ENCODE data around the gene LIMK1.

LIMK1 gene

DNA sequence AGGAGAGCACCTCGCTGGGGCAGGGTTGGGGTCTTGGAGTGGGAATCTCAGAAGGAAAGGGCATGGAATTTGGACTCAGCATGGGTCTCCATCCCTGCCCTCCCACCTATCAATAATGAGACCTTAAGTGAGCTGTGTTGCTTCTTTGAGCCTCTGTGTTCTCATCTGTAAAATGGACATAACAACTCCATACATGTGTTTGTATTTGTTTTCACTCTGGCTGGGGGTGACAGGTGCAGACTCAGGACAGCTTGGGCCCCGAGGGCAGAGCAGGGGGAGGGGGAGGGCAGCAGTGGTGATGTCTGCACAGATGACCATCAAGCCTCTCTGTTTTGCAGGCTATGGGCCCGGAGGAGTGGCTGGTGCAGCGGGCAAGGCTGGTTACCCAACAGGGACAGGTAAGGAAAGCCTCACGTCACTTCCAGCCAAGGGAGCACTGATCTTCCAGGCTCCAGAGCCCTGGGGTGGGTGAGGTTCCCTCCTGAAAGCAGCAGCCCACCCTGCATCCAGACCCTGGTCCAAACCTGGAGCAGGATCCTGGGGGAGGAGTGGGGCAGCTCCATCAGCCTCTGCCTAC, 35.7 kb upstream of the LIMK1 start:
- no peak for TF ChIP-seq POLR2A (IDR thresholded peaks at IDR 0.05; ENCODE audit: low read depth, low read length)
- no peak for TF ChIP-seq TAF1 (IDR thresholded peaks at IDR 0.05; ENCODE audit: borderline replicate concordance, low read depth, low read length)
- TF ChIP-seq POLR2AphosphoS5 (IDR thresholded peaks at IDR 0.05; ENCODE audit: low read depth, low read length): no peak
- DNase-seq (ENCODE audit: insufficient read length): no peak
- FAIRE-seq: no peak

DNA sequence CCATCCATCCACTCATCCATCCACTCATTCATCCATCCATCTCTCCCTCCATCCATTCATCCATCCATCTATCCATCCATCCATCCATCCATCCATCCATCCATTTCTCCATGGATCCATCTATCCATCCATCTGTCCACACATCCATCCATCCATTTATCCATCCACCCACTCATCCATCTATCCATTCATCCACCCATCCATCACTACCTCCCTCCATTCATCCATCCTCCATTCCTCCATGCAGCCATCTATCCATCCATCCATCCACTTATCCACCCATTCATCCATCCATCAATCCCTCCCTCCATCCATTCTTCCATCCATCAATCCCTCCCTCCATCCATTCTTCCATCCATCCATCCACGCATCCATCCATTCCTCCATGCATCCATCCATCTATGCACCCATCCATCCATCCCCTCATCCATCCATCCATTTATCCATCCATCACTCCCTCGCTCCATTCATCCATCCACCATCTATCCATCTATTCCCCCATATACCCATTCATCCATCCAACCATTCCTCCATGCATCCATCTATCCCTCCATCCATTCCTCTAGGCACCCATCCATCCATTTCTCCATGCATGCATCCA, 34.5 kb upstream of the LIMK1 start:
- no peak for TF ChIP-seq POLR2AphosphoS5 (IDR thresholded peaks at IDR 0.05; ENCODE audit: low read depth, low read length)
- TF ChIP-seq TAF1 (IDR thresholded peaks at IDR 0.05; ENCODE audit: borderline replicate concordance, low read depth, low read length): no peak
- TF ChIP-seq POLR2A (IDR thresholded peaks at IDR 0.05; ENCODE audit: low read depth, low read length): no peak
- no peak for FAIRE-seq
- no peak for DNase-seq (ENCODE audit: insufficient read length)

DNA sequence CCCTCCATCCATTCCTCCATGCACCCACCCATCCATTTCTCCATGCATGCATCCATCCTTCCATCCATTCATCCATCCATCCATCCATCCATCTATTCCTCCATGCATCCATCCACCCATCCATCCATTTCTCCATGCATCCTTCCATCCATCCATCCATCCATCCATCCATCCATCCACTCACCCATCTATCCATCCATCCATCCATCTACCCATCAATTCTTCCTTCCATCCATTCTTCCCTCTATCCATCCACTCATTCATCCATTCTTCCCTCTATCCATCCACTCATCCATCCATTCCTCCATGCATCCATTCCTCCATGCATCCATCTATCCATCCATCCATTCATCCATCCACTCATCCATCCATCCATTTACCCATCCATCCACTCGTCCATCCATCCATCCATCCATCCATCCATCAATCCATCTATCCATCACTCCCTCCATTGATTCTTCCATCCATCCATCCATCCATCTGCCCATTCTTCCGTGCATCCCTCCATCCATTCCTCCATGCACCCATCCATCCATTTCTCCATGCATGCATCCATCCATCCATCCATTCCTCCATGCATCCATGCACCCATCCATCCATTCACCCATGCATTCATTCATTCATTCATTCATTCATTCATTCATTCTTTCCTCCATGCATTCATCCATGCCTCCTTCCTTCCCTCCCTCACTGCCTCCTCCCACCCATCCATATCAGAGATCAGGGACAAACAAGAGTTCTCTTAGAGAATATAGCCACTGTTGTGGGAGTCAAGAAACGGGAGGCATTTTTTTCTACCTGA, 33.4 kb upstream of the LIMK1 start:
- FAIRE-seq: no peak
- DNase-seq (ENCODE audit: insufficient read length): no peak
- TF ChIP-seq POLR2A (IDR thresholded peaks at IDR 0.05; ENCODE audit: low read depth, low read length) (no peak), POLR2AphosphoS5 (IDR thresholded peaks at IDR 0.05; ENCODE audit: low read depth, low read length) (no peak), TAF1 (IDR thresholded peaks at IDR 0.05; ENCODE audit: borderline replicate concordance, low read depth, low read length) (no peak)

DNA sequence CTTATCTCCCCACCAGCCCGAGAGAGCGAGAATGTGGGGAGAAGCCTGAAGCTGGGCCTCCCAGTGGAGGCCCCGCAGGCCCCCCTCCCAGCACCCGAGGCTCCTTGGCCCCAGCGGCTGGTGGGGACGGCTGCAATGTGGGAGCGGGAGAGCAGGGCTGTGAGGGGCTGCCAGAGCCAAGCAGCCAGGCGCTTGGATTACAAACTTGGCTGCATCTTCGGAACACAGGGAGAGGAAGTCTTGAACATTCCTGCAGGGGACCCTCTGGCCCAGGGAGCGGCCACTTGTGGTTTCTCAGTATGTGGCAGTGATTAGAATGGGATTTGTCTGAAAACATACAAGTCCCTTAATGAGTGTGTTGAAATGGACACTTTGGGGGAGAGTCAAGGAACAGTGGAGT, 32.4 kb upstream of the LIMK1 start:
- FAIRE-seq (no peak), DNase-seq (ENCODE audit: insufficient read length) (no peak)
- TF ChIP-seq TAF1 (IDR thresholded peaks at IDR 0.05; ENCODE audit: borderline replicate concordance, low read depth, low read length) (no peak), POLR2A (IDR thresholded peaks at IDR 0.05; ENCODE audit: low read depth, low read length) (no peak), POLR2AphosphoS5 (IDR thresholded peaks at IDR 0.05; ENCODE audit: low read depth, low read length) (no peak)

DNA sequence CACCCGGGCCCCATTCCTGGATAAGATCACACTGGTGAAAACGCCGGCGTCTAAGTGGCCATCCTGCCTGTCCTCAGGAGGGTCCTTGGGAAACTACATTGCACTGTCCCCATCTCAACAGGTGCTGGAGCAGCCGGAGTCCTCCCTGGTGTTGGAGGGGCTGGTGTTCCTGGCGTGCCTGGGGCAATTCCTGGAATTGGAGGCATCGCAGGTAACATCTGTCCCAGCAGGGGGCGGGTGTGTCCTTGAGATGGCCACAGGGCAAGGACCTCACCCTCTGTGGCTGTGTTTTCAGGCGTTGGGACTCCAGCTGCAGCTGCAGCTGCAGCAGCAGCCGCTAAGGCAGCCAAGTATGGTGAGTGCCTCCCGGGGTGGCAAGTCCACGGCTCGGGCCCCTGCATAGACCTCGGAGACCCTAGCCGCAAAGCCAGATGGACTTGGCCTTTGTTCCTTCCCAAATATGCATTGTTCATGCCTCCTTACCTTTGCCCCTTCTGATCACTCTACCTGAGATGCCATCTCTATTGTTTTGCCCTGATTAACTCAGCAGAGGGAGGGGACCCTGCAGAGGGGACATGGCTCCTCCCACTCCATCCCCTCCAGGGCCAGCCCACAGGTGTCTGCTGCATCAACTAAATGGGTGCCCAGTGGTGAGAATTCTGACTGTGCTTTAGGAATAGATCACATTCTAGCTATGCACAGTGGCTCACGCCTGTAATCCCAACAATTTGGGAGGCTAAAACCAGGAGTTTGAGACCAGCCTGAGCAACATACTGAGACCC, 31.8 kb upstream of the LIMK1 start:
- DNase-seq (ENCODE audit: insufficient read length): no peak
- peak; percentile 9 for FAIRE-seq
- TF ChIP-seq TAF1 (IDR thresholded peaks at IDR 0.05; ENCODE audit: borderline replicate concordance, low read depth, low read length): no peak
- TF ChIP-seq POLR2A (IDR thresholded peaks at IDR 0.05; ENCODE audit: low read depth, low read length): no peak
- no peak for TF ChIP-seq POLR2AphosphoS5 (IDR thresholded peaks at IDR 0.05; ENCODE audit: low read depth, low read length)

DNA sequence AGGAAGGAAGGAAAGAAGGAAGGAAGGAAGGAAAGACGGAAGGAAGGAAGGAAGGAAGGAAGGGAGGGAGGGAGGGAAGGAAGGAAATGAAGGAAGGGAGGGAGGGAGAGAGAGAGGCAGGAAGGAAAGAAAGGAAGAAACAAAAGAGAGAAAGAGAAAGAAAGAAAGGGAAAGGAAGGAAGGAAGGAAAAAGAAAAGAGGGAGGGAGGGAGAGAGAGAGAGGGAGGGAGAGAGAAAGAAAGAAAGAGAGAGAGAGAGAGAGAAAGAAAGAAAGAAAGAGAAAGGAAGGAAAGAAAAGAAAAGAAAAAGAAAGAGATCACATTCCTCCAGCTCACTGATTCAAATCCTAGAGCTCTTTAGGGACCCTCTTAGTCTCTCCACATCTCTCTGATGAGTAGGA, 31.0 kb upstream of the LIMK1 start:
- FAIRE-seq (no peak), DNase-seq (ENCODE audit: insufficient read length) (no peak)
- no peak for TF ChIP-seq POLR2A (IDR thresholded peaks at IDR 0.05; ENCODE audit: low read depth, low read length)
- no peak for TF ChIP-seq POLR2AphosphoS5 (IDR thresholded peaks at IDR 0.05; ENCODE audit: low read depth, low read length)
- TF ChIP-seq TAF1 (IDR thresholded peaks at IDR 0.05; ENCODE audit: borderline replicate concordance, low read depth, low read length): no peak

DNA sequence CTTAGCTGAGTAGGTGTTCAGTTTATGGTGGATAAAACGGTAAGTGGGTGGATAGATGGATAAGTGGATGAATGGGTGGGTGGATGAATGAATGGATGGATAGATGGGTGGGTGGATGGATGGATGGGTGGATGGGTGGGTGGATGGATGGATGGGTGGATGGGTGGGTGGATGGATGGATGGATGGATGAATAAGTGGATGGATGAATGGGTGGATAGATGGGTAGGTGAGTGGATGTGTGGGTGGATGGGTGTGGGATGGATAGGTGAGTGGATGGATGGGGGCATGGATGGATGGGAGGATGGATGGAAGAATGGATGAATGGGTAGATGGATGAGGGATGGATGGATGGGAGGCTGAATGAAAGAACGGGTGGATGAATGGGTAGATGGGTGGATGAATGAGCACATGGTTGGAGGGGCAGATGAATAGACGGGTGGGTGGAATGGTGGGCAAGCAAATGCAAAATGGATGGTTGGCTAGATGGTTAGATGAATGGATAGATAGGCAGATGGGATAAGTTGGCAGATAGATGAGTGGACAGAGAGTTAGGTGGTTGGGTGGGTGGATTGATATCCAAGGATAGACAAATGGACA, 29.9 kb upstream of the LIMK1 start:
- no peak for TF ChIP-seq POLR2AphosphoS5 (IDR thresholded peaks at IDR 0.05; ENCODE audit: low read depth, low read length)
- TF ChIP-seq TAF1 (IDR thresholded peaks at IDR 0.05; ENCODE audit: borderline replicate concordance, low read depth, low read length): no peak
- TF ChIP-seq POLR2A (IDR thresholded peaks at IDR 0.05; ENCODE audit: low read depth, low read length): no peak
- DNase-seq (ENCODE audit: insufficient read length) (no peak), FAIRE-seq (no peak)

DNA sequence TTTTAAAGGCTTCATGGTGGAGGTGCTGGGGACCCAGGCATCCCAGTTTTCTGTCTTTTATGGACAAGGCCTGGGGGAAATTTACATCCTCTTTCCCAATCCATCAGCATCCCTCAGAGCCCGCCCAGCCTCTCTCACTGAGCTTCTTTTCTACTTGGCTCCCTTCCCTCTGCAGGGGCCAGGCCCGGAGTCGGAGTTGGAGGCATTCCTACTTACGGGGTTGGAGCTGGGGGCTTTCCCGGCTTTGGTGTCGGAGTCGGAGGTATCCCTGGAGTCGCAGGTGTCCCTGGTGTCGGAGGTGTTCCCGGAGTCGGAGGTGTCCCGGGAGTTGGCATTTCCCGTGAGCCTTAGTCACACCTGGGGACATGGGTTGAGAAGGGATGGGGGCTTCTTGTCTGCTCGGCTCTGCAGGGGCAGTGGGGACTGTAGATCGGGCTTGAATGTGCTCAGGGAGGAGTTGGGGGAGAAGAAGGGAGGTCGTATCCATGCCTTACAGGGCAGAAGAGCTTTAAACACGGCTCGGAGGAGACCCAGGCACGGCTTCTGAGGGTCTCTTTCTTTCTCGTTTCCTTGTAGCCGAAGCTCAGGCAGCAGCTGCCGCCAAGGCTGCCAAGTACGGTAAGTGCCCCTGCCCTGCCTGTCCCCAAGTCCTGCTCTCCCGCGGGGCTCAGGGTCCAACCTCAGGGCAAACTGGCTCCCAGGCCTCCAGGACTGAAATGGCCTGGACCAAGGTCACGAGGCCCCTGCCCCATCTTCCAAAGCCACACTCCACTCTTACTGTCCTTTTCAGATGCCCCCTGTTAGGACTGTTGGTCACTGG, 27.3 kb upstream of the LIMK1 start:
- FAIRE-seq (no peak), DNase-seq (ENCODE audit: insufficient read length) (no peak)
- TF ChIP-seq POLR2A (IDR thresholded peaks at IDR 0.05; ENCODE audit: low read depth, low read length) (no peak), TAF1 (IDR thresholded peaks at IDR 0.05; ENCODE audit: borderline replicate concordance, low read depth, low read length) (no peak), POLR2AphosphoS5 (IDR thresholded peaks at IDR 0.05; ENCODE audit: low read depth, low read length) (no peak)

DNA sequence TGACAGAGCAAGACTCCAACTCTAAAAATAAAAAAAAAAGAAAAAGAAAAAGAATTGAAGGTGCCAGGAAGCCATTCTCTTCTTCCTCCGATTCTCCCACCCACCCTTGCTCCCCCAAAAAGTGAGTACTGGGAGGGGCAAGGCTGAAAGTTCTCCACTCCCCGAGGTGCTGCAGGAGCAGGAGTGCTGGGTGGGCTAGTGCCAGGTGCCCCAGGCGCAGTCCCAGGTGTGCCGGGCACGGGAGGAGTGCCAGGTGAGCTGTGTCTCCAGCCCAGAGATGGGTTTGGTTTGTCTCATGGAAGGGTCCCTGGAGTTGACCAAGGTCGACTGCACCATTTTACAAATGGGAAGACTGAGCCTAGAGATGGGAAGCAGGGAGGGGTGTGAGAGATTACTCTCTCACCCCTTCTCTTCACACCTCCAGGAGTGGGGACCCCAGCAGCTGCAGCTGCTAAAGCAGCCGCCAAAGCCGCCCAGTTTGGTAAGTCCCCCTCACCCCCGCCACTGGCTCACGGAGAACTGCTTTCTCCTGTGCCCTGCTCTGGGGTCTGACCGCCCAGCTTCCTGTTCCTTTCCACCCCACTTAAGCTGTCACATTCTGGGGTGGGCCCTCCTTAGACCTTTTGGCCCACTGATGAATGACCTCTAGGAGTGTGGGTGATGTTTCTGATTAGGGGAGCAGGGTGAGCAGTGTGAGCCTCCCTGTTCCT, 26.2 kb upstream of the LIMK1 start:
- DNase-seq (ENCODE audit: insufficient read length): no peak
- no peak for FAIRE-seq
- TF ChIP-seq TAF1 (IDR thresholded peaks at IDR 0.05; ENCODE audit: borderline replicate concordance, low read depth, low read length) (no peak), POLR2AphosphoS5 (IDR thresholded peaks at IDR 0.05; ENCODE audit: low read depth, low read length) (no peak), POLR2A (IDR thresholded peaks at IDR 0.05; ENCODE audit: low read depth, low read length) (no peak)

DNA sequence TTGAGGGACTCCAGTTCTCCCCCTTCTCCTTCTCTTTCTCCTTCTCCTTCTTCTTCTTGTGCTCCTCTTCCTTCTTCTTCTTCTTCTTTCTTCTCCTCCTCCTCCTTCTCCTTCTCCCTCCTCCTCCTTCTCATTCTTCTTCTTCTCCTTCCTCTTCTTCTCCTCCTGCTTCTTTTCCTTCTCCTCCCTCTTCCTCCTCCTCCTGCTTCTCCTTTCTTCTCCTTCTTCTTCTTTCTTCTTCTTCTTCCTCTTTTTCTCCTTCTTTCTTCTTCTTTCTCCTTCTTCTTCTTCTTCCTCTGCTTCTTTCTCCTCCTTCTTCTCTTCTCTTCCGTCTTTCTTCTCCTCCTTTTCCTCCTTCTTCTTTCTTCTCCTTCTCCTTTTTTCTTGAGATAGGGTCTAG, 25.6 kb upstream of the LIMK1 start:
- DNase-seq (ENCODE audit: insufficient read length): no peak
- TF ChIP-seq POLR2AphosphoS5 (IDR thresholded peaks at IDR 0.05; ENCODE audit: low read depth, low read length) (no peak), TAF1 (IDR thresholded peaks at IDR 0.05; ENCODE audit: borderline replicate concordance, low read depth, low read length) (no peak)
- FAIRE-seq: no peak
